HEK293T (cell line): ENCODE measurements around the gene TEKT4.

Source experiments
- CTCF ChIA-PET: fragments of 350-600 bp; formaldehyde crosslinking; extraction: SDS; loops from one replicate; lab custom pipeline; 2021; ENCODE audit warnings: antibody characterized with exemption, inconsistent platforms; lab: Yijun Ruan, JAX
- POLR2A ChIA-PET: fragments of 350-600 bp; formaldehyde crosslinking; extraction: SDS; loops from one replicate; lab custom pipeline; 2020; ENCODE audit warnings: antibody characterized with exemption, inconsistent platforms; lab: Yijun Ruan, JAX
- DNase-seq: peaks from one replicate; pipeline ENCODE4 v3.0.0; 2012; ENCODE audit warnings: mixed read lengths; ENCODE audit errors: extremely low spot score
- ARNT ChIP-seq: fragments of 450-650 bp; IDR thresholded peaks from 2 replicates; pipeline ENCODE4 v1.6.1; 2017; ENCODE audit warnings: mild to moderate bottlenecking
- BHLHE40 ChIP-seq: fragments of 450-650 bp; IDR thresholded peaks from 2 replicates; pipeline ENCODE4 v1.6.1; 2016; ENCODE audit warnings: mild to moderate bottlenecking, moderate library complexity, borderline replicate concordance
- CTBP1 ChIP-seq: fragments of 450-650 bp; IDR thresholded peaks from 2 replicates; pipeline ENCODE4 v1.6.1; 2016; ENCODE audit warnings: borderline replicate concordance
- ELF4 ChIP-seq: fragments of 450-650 bp; IDR thresholded peaks from 2 replicates; pipeline ENCODE4 v1.6.1; 2017; ENCODE audit warnings: antibody characterized with exemption
- FOXA1 ChIP-seq: fragments of 450-650 bp; IDR thresholded peaks from 2 replicates; pipeline ENCODE4 v1.6.1; 2016; ENCODE audit warnings: mild to moderate bottlenecking
- FOXK2 ChIP-seq: fragments of 450-650 bp; IDR thresholded peaks from 2 replicates; pipeline ENCODE4 v1.6.1; 2016; ENCODE audit warnings: mild to moderate bottlenecking
- FOXM1 ChIP-seq: fragments of 450-650 bp; IDR thresholded peaks from 2 replicates; pipeline ENCODE4 v1.6.1; 2017; ENCODE audit warnings: mild to moderate bottlenecking, borderline replicate concordance
- HDGF ChIP-seq: fragments of 450-650 bp; IDR thresholded peaks from 2 replicates; pipeline ENCODE4 v1.6.1; 2017; ENCODE audit warnings: antibody characterized with exemption, borderline replicate concordance
- L3MBTL2 ChIP-seq: fragments of 450-650 bp; conservative IDR thresholded peaks from 2 replicates; pipeline ENCODE4 v1.6.1; 2016; ENCODE audit warnings: mild to moderate bottlenecking
- LEF1 ChIP-seq: fragments of 450-650 bp; IDR thresholded peaks from 2 replicates; pipeline ENCODE4 v1.6.1; 2017; ENCODE audit warnings: mild to moderate bottlenecking, borderline replicate concordance
- NFRKB ChIP-seq: fragments of 450-650 bp; IDR thresholded peaks from 2 replicates; pipeline ENCODE4 v1.6.1; 2016; ENCODE audit warnings: mild to moderate bottlenecking, moderate library complexity
- PKNOX1 ChIP-seq: fragments of 450-650 bp; IDR thresholded peaks from 2 replicates; pipeline ENCODE4 v1.6.1; 2016
- SP1 ChIP-seq: fragments of 450-650 bp; IDR thresholded peaks from 2 replicates; pipeline ENCODE4 v1.6.1; 2017
- SUZ12 ChIP-seq: fragments of 450-650 bp; IDR thresholded peaks from 2 replicates; pipeline ENCODE4 v1.6.1; 2016; ENCODE audit warnings: mild to moderate bottlenecking
- TARDBP ChIP-seq: fragments of 450-650 bp; IDR thresholded peaks from 2 replicates; pipeline ENCODE4 v1.6.1; 2016
- ZNF384 ChIP-seq: fragments of 450-650 bp; IDR thresholded peaks from 2 replicates; pipeline ENCODE4 v1.6.1; 2016

TEKT4 gene

DNA sequence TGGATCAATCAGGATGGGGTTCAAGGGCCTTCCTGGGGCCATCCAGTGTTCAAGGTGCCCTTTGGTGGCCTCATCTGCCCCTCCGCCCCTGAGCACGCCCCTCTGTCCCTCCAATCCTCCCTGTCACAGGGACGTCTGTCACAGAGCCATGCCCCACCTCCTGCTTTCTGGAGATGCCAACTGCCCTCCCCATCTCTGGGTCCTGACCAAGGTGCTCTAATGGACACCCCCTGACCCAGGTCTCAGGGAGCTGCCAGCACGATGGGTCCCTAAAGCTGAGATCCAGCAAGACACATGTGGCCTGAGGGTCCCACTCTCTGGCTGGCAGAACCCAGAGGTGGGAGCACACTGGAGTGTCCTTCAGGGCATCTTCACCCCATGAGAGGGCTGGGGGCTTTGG is 2.1 kb upstream of the TEKT4 start:
- no peak for DNase-seq
- CTCF ChIA-PET = no interaction called here
- TF ChIP-seq ARNT (no peak), ELF4 (no peak), ZNF384 (no peak), L3MBTL2 (no peak), SUZ12 (no peak), BHLHE40 (no peak)
- POLR2A ChIA-PET = no interaction called here

GRCh38 chr2:94869552-94870439 is 1.4 kb upstream of the TEKT4 start:
- no peak for DNase-seq
- ChIA-PET POLR2A (no interaction called here), CTCF (no interaction called here)
- TF ChIP-seq SUZ12 (no peak), L3MBTL2 (no peak), TARDBP (no peak), PKNOX1 (no peak), FOXM1 (no peak), NFRKB (no peak), CTBP1 (no peak), FOXA1 (no peak), ARNT (no peak), LEF1 (no peak), BHLHE40 (no peak), ZNF384 (no peak), ELF4 (no peak), SP1 (no peak), FOXK2 (no peak), HDGF (no peak)

DNA sequence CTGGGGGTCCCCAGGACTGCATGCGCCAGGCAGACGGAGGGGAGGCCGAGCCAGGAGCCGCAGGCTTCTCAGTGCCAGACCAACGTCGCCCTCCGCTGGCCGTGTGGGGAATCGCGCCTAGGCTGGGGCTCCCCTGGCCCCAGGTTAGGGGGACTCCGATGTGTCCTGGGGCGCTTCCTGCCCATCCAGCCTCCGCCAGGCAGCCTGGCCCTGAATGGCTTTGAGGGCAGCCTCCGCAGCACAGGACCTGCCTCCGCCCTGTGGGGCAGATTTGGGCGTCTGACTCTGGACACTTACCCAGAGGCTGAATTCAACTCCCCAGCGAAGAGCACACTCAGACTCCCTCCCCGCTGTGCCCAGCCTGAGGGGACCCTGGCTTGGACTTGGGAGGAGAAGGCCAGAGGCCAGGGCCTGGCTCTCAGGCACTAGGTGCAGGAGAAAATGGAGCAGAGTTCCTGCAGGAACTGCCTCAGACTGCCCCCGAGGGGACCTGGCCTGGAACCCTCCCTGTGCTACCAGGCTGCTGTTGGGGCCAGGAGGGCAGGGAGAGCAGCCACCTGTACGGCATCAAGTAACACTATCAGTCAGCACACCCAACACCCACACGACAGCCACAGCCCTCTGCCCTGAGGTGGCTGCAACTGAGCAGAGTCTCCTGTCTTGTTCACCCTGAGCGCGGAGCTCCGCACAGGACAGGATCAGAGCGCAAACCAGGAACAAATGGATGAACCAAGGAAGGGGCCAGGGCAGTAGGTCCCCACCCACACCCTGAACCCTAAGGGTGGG is 597 bp upstream of the TEKT4 start:
- peak; percentile 35 for DNase-seq
- POLR2A ChIA-PET = no interaction called here
- TF ChIP-seq CTBP1 = no peak
- no peak for TF ChIP-seq SUZ12
- no peak for TF ChIP-seq TARDBP
- no peak for TF ChIP-seq ZNF384
- TF ChIP-seq ELF4 = no peak
- TF ChIP-seq FOXM1 = no peak
- no peak for TF ChIP-seq L3MBTL2
- no peak for TF ChIP-seq NFRKB
- no peak for TF ChIP-seq SP1
- TF ChIP-seq ARNT = no peak
- no peak for TF ChIP-seq BHLHE40
- no peak for TF ChIP-seq FOXA1
- CTCF ChIA-PET = no interaction called here

DNA sequence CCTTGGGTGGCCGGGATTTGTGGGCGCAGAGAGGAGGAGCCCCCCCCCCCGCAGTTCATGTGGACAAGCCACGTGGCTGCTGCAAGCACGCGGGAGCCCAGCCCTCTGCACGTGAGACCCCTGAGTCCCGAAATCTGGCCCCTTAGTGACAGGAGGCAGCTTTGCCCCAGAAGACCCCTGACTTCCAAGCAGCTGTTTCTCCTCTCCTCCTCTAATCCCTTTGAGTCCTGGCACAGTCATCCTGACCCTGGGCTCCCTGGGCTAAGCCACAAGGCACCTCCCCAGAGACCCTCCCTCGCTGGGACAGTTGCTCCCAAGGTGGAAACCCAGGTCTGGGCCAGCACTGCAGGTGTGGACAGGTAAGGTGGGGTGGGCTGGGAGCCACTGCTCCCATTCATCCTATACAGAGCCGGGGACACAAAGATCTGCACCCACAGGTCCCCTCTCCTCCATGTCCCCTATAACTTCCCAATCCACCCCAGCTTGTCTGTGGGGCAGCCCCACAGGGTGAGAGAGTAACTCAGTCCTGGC is 923 bp downstream of the TEKT4 start:
- TF ChIP-seq ARNT (no peak), SUZ12 (no peak), FOXM1 (no peak), ELF4 (no peak), SP1 (no peak), ZNF384 (no peak)
- ChIA-PET CTCF (no interaction called here), POLR2A (no interaction called here)
- DNase-seq = no peak

DNA sequence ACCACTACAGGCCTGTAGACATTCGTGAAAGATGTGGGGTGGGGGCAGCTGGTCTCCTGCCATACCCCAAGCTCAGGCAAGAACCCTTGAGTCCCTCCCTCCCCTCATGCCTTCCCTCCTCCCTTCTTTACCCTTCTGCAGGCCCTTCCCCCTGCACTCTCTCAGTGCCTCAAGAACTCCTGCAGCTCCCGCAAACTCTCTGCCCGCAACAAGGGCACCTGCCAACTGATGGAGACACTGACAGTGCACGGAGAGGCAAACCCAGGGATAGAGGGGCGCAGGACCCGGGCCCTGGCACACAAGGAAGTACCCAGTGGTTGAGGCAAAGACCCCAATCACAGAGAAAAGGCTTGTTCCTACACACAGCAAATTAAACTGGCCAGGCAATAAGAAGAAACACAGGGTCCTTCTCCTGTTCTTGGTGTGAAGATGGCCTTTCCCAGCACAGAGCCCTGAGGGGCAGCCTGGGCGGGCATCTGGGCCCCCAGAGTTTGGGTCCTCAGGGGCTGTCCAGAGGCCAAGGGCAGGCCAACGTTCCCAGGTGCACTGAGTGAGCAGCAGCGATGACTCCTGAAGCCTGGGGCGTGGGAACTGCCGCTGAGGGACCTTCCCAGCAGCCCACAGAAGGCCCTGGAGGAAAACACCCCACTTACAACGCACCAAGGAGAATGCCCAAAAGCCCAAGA is 1.6 kb downstream of the TEKT4 start:
- no peak for DNase-seq
- TF ChIP-seq LEF1 = no peak
- TF ChIP-seq FOXA1 = no peak
- TF ChIP-seq SP1 = no peak
- no peak for TF ChIP-seq TARDBP
- no peak for TF ChIP-seq PKNOX1
- no peak for TF ChIP-seq ZNF384
- no peak for TF ChIP-seq FOXM1
- TF ChIP-seq SUZ12 = no peak
- CTCF ChIA-PET = interaction anchor here (1.6 kb wide), 1 partner anchor 84 kb away, joined by 12 read pairs; no protein-coding TSS in a partner anchor
- POLR2A ChIA-PET = no interaction called here

DNA sequence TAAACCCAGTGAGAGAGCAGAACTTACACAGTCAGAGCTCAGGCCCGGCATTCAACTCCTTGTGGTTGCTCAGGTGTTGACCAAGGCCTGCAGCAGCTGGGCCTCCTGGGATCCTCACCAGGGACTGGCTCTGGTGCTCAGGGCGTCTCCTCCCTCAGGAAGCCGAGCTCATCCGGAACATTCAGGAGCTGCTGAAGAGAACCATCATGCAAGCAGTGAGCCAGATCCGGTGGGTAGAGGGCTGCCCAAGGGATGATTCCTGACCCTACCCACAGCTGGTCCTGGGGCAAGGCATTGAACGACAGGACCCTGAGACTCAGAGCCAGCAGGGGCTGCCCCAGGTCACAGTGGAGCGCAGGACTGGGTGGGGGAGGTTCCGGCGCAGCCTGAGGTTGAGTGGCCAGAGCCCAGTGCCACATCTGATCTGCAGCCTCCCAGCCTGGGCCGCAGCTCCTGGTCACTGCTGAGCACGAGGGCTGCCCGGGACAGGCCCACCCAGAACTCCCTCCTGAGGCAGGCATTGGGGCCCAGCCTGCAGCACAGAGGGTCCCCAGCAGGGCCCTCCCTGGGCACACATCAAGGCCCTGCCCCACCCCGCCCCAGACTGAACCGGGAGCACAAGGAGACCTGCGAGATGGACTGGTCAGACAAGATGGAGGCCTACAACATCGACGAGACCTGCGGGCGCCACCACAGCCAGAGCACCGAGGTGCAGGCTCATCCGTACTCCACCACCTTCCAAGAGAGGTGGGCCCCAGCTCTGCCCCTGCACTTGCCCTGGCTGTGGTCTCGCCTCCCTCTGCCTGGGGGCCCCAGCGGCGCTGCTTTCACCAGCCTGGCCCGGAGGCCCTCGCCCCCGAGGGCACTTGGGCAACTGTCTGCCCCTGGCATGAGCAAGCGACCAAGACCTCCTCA is 2.4 kb downstream of the TEKT4 start:
- TF ChIP-seq SUZ12 (no peak), L3MBTL2 (peak; percentile 53)
- ChIA-PET CTCF (interaction anchor here (0.5 to 1.6 kb wide), 2 partner anchors 16 to 83 kb away, joined by 5 to 12 read pairs; no protein-coding TSS in a partner anchor), POLR2A (no interaction called here)
- DNase-seq = no peak
